H9 (cell line): ENCODE results near the gene CORO7. TPM values are rescaled to one million over a fixed set of nuclear protein-coding genes. Genes with fewer than 3 reads are reported as not detected.

Experiments used
- DNase-seq: peaks from one replicate; pipeline ENCODE4 v3.0.0-alpha.2; 2017
- H2AFZ ChIP-seq: one replicate; pipeline ENCODE4 v1.6.1; 2013; ENCODE audit warnings: mild to moderate bottlenecking, low read length, control low read depth, moderate library complexity
- H2AK5ac ChIP-seq: 2 replicates; pipeline ENCODE4 v1.6.1; 2013; ENCODE audit warnings: low read length, control low read depth, mixed read lengths; ENCODE audit not compliant: insufficient read length
- H2BK120ac ChIP-seq: one replicate; pipeline ENCODE4 v1.6.1; 2013; ENCODE audit warnings: low read depth, mild to moderate bottlenecking, low read length, control low read depth, inconsistent platforms; ENCODE audit not compliant: poor library complexity, severe bottlenecking
- H2BK12ac ChIP-seq: 2 replicates; pipeline ENCODE4 v1.6.1; 2013; ENCODE audit warnings: low read length, control low read depth, mixed read lengths, low read depth; ENCODE audit not compliant: insufficient read length
- H2BK15ac ChIP-seq: 2 replicates; pipeline ENCODE4 v1.6.1; 2013; ENCODE audit warnings: low read depth, low read length, control low read depth
- H2BK20ac ChIP-seq: one replicate; pipeline ENCODE4 v1.6.1; 2013; ENCODE audit warnings: low read depth, mild to moderate bottlenecking, low read length, control low read depth, inconsistent platforms; ENCODE audit not compliant: poor library complexity, severe bottlenecking
- H2BK5ac ChIP-seq: 2 replicates; pipeline ENCODE4 v1.6.1; 2013; ENCODE audit warnings: low read length, control low read depth, mixed read lengths; ENCODE audit not compliant: insufficient read length
- H3K14ac ChIP-seq: 2 replicates; pipeline ENCODE4 v1.6.1; 2013; ENCODE audit warnings: low read length, control low read depth; ENCODE audit not compliant: insufficient read depth
- H3K18ac ChIP-seq: 2 replicates; pipeline ENCODE4 v1.6.1; 2013; ENCODE audit warnings: low read depth, mild to moderate bottlenecking, mixed read lengths, low read length, control low read depth; ENCODE audit not compliant: insufficient read length
- H3K23ac ChIP-seq: 2 replicates; pipeline ENCODE4 v1.6.1; 2013; ENCODE audit warnings: low read length, control low read depth, mixed read lengths, low read depth; ENCODE audit not compliant: insufficient read length
- H3K23me2 ChIP-seq: 2 replicates; pipeline ENCODE4 v1.6.1; 2013; ENCODE audit warnings: low read depth, mild to moderate bottlenecking, mixed read lengths, low read length, control low read depth; ENCODE audit not compliant: insufficient read length, poor library complexity, severe bottlenecking
- H3K27ac ChIP-seq: 2 replicates; pipeline ENCODE4 v1.5.1; 2013; ENCODE audit warnings: low read length, control low read depth, mixed read lengths, low read depth; ENCODE audit not compliant: insufficient read length
- H3K27me3 ChIP-seq: 2 replicates; pipeline ENCODE4 v1.6.1; 2013; ENCODE audit warnings: low read length, control low read depth, inconsistent platforms; ENCODE audit not compliant: insufficient read depth
- H3K4ac ChIP-seq: 2 replicates; pipeline ENCODE4 v1.6.1; 2013; ENCODE audit warnings: low read depth, mild to moderate bottlenecking, control low read depth, inconsistent platforms, low read length, moderate library complexity
- H3K4me1 ChIP-seq: 2 replicates; pipeline ENCODE4 v1.6.1; 2013; ENCODE audit warnings: low read length, control low read depth, inconsistent platforms; ENCODE audit not compliant: insufficient read depth
- H3K4me2 ChIP-seq: 2 replicates; pipeline ENCODE4 v1.6.1; 2013; ENCODE audit warnings: low read length, control low read depth, mixed read lengths; ENCODE audit not compliant: insufficient read length, insufficient read depth
- H3K56ac ChIP-seq: 2 replicates; pipeline ENCODE4 v1.6.1; 2013; ENCODE audit warnings: low read depth, mild to moderate bottlenecking, mixed read lengths, low read length, control low read depth; ENCODE audit not compliant: insufficient read length
- H3K79me1 ChIP-seq: 2 replicates; pipeline ENCODE4 v1.6.1; 2013; ENCODE audit warnings: low read depth, mild to moderate bottlenecking, moderate library complexity, low read length, control low read depth, inconsistent platforms; ENCODE audit not compliant: insufficient read depth, poor library complexity, severe bottlenecking
- H3K79me2 ChIP-seq: 2 replicates; pipeline ENCODE4 v1.6.1; 2013; ENCODE audit warnings: low read length, control low read depth, inconsistent platforms; ENCODE audit not compliant: insufficient read depth
- H3K9ac ChIP-seq: 2 replicates; pipeline ENCODE4 v1.6.1; 2013; ENCODE audit warnings: low read length, control low read depth, mixed read lengths; ENCODE audit not compliant: insufficient read length; ENCODE audit errors: extremely low read depth
- H3K9me3 ChIP-seq: one replicate; pipeline ENCODE4 v1.6.1; 2013; ENCODE audit warnings: low read depth, low read length, inconsistent platforms; ENCODE audit not compliant: control insufficient read depth
- H3T11ph ChIP-seq: one replicate; pipeline ENCODE4 v1.6.1; 2013; ENCODE audit warnings: mild to moderate bottlenecking, low read length, control low read depth, inconsistent platforms
- H4K20me1 ChIP-seq: one replicate; pipeline ENCODE4 v1.6.1; 2013; ENCODE audit not compliant: control insufficient read depth, insufficient read length, insufficient read depth
- H4K5ac ChIP-seq: 2 replicates; pipeline ENCODE4 v1.6.1; 2013; ENCODE audit warnings: low read depth, mild to moderate bottlenecking, mixed read lengths, low read length, control low read depth; ENCODE audit not compliant: insufficient read length
- H4K8ac ChIP-seq: replicated peaks from 2 replicates; pipeline ENCODE4 v1.6.1; 2013; ENCODE audit warnings: low read length, control low read depth, mixed read lengths, low read depth; ENCODE audit not compliant: insufficient read length
- H4K91ac ChIP-seq: 2 replicates; pipeline ENCODE4 v1.6.1; 2013; ENCODE audit warnings: low read depth, mild to moderate bottlenecking, moderate library complexity, mixed read lengths, low read length, control low read depth; ENCODE audit not compliant: insufficient read length
- H3K27ac Mint-ChIP-seq, 3 experiments: 2 replicates in 2 of 3; 3 replicates in 1 of 3; pipeline ENCODE4 v1.8.0; 2020 to 2021; ENCODE audit warnings: mixed read lengths in 3 of 3, mild to moderate bottlenecking in 1 of 3, moderate library complexity in 1 of 3
- H3K27me3 Mint-ChIP-seq: 2 replicates; pipeline ENCODE4 v1.8.0; 2021; ENCODE audit warnings: low read depth, mild to moderate bottlenecking, moderate library complexity, mixed read lengths
- H3K36me3 Mint-ChIP-seq, 3 experiments: 2 replicates in 2 of 3; 3 replicates in 1 of 3; pipeline ENCODE4 v1.8.0; 2020 to 2021; ENCODE audit warnings: low read depth in 3 of 3, mixed read lengths in 3 of 3; ENCODE audit not compliant: insufficient read depth in 1 of 3
- H3K4me1 Mint-ChIP-seq, 2 experiments: 2 replicates each; pipeline ENCODE4 v1.8.0; 2020; ENCODE audit warnings: mixed read lengths in 2 of 2
- H3K4me3 Mint-ChIP-seq, 2 experiments: 2 replicates in 1 of 2; 3 replicates in 1 of 2; pipeline ENCODE4 v1.8.0; 2020 to 2021; ENCODE audit warnings: mild to moderate bottlenecking in 2 of 2, mixed read lengths in 2 of 2, moderate library complexity in 1 of 2
- H3K9me3 Mint-ChIP-seq, 2 experiments: 2 replicates in 1 of 2; 3 replicates in 1 of 2; pipeline ENCODE4 v1.8.0; 2020; ENCODE audit warnings: mild to moderate bottlenecking in 2 of 2, mixed read lengths in 2 of 2, moderate library complexity in 1 of 2
- WGBS: extraction: QIAGEN DNeasy Blood & Tissue Kit; methylation state at CpG from one replicate; pipeline ENCODE4 v1.1.7; 2013; ENCODE audit warnings: missing lambda C conversion rate, low lambda C conversion rate, mixed read lengths; ENCODE audit not compliant: insufficient read length; ENCODE audit errors: extremely low coverage; 5-methylcytosine and 5-hydroxymethylcytosine counted together
- total RNA-seq: library from RNA; stranded (reverse); gene quantifications from 2 replicates; pipeline ENCODE4 v1.2.1, GENCODE V29; 2021
- TF ChIP-seq, protein P1 (sequence below): fragments of 200-600 bp; sonication (generic); conservative IDR thresholded peaks from 3 replicates; pipeline ENCODE4 v1.8.0; 2021; ENCODE audit warnings: antibody characterized with exemption, mild to moderate bottlenecking

Gene CORO7
- total RNA-seq, 1 experiment from 2014 or later, result 38.4 TPM

DNA sequence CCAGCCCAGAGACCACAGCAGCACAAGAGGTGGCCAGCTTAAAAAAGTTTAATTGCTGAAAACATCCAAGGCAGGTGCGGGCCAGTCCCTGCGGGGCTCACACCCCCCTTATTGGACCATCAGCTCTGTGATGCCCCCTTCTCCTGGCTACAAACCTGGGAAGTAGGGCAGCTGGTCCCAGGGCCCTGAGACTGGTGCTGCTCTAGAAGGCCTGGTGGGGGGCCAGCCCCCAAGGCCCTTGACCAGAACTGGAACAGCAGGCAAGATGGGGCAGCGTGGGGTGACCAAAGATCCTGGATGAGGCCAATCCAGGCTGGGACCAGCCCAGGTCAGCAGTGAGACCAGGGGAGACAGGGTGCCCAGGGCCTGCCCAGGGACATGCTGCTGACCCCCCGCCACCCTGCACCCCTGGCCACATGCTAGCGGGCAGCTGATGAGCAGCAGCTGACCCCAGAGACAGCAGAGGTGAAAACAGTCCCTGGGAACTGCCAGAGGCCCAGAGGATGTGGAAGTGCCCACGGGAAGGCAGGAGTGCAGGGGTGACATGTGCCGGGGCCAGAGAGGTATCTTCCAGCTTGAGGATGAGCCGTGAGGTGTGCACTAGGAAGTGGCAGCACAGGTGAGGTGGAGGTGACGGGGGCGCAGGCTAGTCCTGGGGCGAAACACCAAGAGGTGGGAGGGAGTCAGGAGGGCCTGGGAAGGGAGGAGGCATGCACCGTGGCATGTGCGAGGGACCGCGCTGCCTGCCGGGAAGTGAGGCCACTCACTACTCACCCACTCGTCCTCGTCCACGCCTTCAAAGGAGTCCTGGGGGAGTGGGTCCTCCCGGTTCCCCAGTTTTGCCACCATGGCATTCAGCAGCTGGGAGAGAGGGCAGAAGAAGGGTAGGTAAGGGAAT lies 61.6 kb downstream of the CORO7 start:
- no peak overlapping the region for H4K5ac ChIP-seq
- H2BK15ac ChIP-seq, result no peak overlapping the region; the same call in 1 of the 2 replicates
- no peak overlapping the region for H3K14ac ChIP-seq
- no peak overlapping the region for H4K91ac ChIP-seq
- DNase-seq, result no peak
- H3K4me3 Mint-ChIP-seq, result no peak overlapping the region
- no peak overlapping the region for H3K56ac ChIP-seq
- peaks cover 6% of the 10 kb centered on the region; the same call in 1 of the 2 replicates for H3K79me2 ChIP-seq
- H3K4me1 Mint-ChIP-seq, result peaks cover 6 to 9% of the 10 kb centered on the region in 2 experiments
- no peak overlapping the region for H2AK5ac ChIP-seq
- no peak overlapping the region for H3T11ph ChIP-seq
- no CpG with 5 or more reads among the region's 20 CpGs for WGBS
- H2BK20ac ChIP-seq, result no peak overlapping the region
- H2BK5ac ChIP-seq, result no peak overlapping the region
- H3K23ac ChIP-seq, result no peak overlapping the region
- H3K27me3 ChIP-seq, result no peaks in the 10 kb centered on the region
- H3K18ac ChIP-seq, result no peak overlapping the region
- H3K23me2 ChIP-seq, result peaks cover 4% of the 10 kb centered on the region
- H3K27ac ChIP-seq, result no peak overlapping the region
- H3K36me3 Mint-ChIP-seq, result peaks cover 2 to 4% (median 4%) of the 10 kb centered on the region in 3 experiments; a peak in 3 of 7 replicates
- TF ChIP-seq, protein P1, sequence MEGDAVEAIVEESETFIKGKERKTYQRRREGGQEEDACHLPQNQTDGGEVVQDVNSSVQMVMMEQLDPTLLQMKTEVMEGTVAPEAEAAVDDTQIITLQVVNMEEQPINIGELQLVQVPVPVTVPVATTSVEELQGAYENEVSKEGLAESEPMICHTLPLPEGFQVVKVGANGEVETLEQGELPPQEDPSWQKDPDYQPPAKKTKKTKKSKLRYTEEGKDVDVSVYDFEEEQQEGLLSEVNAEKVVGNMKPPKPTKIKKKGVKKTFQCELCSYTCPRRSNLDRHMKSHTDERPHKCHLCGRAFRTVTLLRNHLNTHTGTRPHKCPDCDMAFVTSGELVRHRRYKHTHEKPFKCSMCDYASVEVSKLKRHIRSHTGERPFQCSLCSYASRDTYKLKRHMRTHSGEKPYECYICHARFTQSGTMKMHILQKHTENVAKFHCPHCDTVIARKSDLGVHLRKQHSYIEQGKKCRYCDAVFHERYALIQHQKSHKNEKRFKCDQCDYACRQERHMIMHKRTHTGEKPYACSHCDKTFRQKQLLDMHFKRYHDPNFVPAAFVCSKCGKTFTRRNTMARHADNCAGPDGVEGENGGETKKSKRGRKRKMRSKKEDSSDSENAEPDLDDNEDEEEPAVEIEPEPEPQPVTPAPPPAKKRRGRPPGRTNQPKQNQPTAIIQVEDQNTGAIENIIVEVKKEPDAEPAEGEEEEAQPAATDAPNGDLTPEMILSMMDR, result no peak
- no peaks in the 10 kb centered on the region for H4K20me1 ChIP-seq
- no peak overlapping the region for H3K9ac ChIP-seq
- no peak overlapping the region for H4K8ac ChIP-seq
- peak overlapping the region in 1 of 3 experiments; percentile 67; a peak in 2 of 7 replicates for H3K27ac Mint-ChIP-seq
- no peak overlapping the region for H3K4ac ChIP-seq
- no peaks in the 10 kb centered on the region for H3K9me3 ChIP-seq
- no peak overlapping the region for H2BK120ac ChIP-seq
- H2AFZ ChIP-seq, result no peak overlapping the region
- H2BK12ac ChIP-seq, result no peak overlapping the region
- H3K4me1 ChIP-seq, result no peaks in the 10 kb centered on the region
- H3K9me3 Mint-ChIP-seq, result no peaks in the 10 kb centered on the region; a peak in 1 of 5 replicates
- H3K27me3 Mint-ChIP-seq, result no peaks in the 10 kb centered on the region
- H3K79me1 ChIP-seq, result peaks cover 1% of the 10 kb centered on the region
- no peak overlapping the region for H3K4me2 ChIP-seq
